HG03135 (cell line): ENCODE data around the gene TLK1.
"Not testable (repeated sequence)": the region's sequence is repeated elsewhere in the genome, so short reads cannot be mapped to it uniquely, and the experiment has no call there.

Experiments
- ATAC-seq: cut with Tn5 transposase; IDR thresholded peaks from one replicate; pipeline ENCODE4 v1.9.1; 2021; ENCODE audit warnings: mild to moderate bottlenecking, moderate library complexity; ENCODE audit not compliant: unreplicated experiment

TLK1 gene

GRCh38 chr2:171146071-171146470 is 14.6 kb downstream of the TLK1 start:
- ATAC-seq: no peak

- ATAC-seq: no peak
Observed at GRCh38 chr2:171143670-171144062, 17.0 kb downstream of the TLK1 start.

GRCh38 chr2:171142398-171142797 is 18.3 kb downstream of the TLK1 start:
- no peak for ATAC-seq

GRCh38 chr2:171141320-171141719 is 19.4 kb downstream of the TLK1 start:
- no peak for ATAC-seq

- no peak for ATAC-seq
Observed at GRCh38 chr2:171139860-171140259, 20.8 kb downstream of the TLK1 start.

GRCh38 chr2:171136024-171136423 is 24.7 kb downstream of the TLK1 start:
- ATAC-seq: peak; percentile 86

- ATAC-seq: no peak
Observed at GRCh38 chr2:171134624-171135230, 26.0 kb downstream of the TLK1 start.

GRCh38 chr2:171132086-171132485 is 28.6 kb downstream of the TLK1 start:
- no peak for ATAC-seq

- no peak for ATAC-seq
Observed at GRCh38 chr2:171128461-171128860, 32.2 kb downstream of the TLK1 start.

GRCh38 chr2:171124541-171124940 is 36.2 kb downstream of the TLK1 start:
- ATAC-seq: no peak

GRCh38 chr2:171109571-171109970 is 51.1 kb downstream of the TLK1 start:
- ATAC-seq: no peak

- ATAC-seq: no peak
Observed at GRCh38 chr2:171109020-171109419, 51.7 kb downstream of the TLK1 start.

- ATAC-seq: no peak
Observed at GRCh38 chr2:171107803-171108202, 52.9 kb downstream of the TLK1 start.

- no peak for ATAC-seq
Observed at GRCh38 chr2:171104379-171104778, 56.3 kb downstream of the TLK1 start.

- ATAC-seq: no peak
Observed at GRCh38 chr2:171102802-171103201, 57.9 kb downstream of the TLK1 start.

- no peak for ATAC-seq
Observed at GRCh38 chr2:171100370-171100769, 60.3 kb downstream of the TLK1 start.

- no peak for ATAC-seq
Observed at GRCh38 chr2:171098607-171099006, 62.1 kb downstream of the TLK1 start.

- no peak for ATAC-seq
Observed at GRCh38 chr2:171095014-171095582, 65.6 kb downstream of the TLK1 start.

GRCh38 chr2:171091517-171091916 is 69.2 kb downstream of the TLK1 start:
- not testable (repeated sequence) for ATAC-seq

GRCh38 chr2:171089489-171089888 is 71.2 kb downstream of the TLK1 start:
- no peak for ATAC-seq

- no peak for ATAC-seq
Observed at GRCh38 chr2:171088057-171088834, 72.4 kb downstream of the TLK1 start.

GRCh38 chr2:171087547-171087946 is 73.1 kb downstream of the TLK1 start:
- no peak for ATAC-seq
